Measurements from ENCODE around the gene ZIM2. TPM values are rescaled to one million over a fixed set of nuclear protein-coding genes. Genes with fewer than 3 reads are reported as not detected.

The ZIM2 gene
- total and polyA plus RNA-seq, 9 of the 15 experiments (the other 6 are each of a cell fraction or from before 2014, with no cell fraction given), result not detected

- H3K9ac ChIP-seq (ENCODE audit: insufficient read depth in 1 of 2, low read depth in 2 of 2, low read length in 2 of 2), result no peak overlapping the region
- H3K9me1 ChIP-seq (ENCODE audit: control insufficient read depth, insufficient read depth, low read length), result no peaks in the 10 kb centered on the region
- TF ChIP-seq, protein P1, sequence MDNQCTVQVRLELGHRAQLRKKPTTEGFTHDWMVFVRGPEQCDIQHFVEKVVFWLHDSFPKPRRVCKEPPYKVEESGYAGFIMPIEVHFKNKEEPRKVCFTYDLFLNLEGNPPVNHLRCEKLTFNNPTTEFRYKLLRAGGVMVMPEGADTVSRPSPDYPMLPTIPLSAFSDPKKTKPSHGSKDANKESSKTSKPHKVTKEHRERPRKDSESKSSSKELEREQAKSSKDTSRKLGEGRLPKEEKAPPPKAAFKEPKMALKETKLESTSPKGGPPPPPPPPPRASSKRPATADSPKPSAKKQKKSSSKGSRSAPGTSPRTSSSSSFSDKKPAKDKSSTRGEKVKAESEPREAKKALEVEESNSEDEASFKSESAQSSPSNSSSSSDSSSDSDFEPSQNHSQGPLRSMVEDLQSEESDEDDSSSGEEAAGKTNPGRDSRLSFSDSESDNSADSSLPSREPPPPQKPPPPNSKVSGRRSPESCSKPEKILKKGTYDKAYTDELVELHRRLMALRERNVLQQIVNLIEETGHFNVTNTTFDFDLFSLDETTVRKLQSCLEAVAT (IDR thresholded peaks at IDR 0.05), result no peak
- no peak for TF ChIP-seq BRD4 (IDR thresholded peaks at IDR 0.05)
- TF ChIP-seq PURB (CRISPR knock-in tag; IDR thresholded peaks at IDR 0.05; ENCODE audit: low read depth), result no peak
- intact Hi-C loops (cut with micrococcal nuclease) (no loop called here), in situ Hi-C loops (cut with MboI) (no loop called here)
- no peak overlapping the region for H3K4me3 ChIP-seq
- no peak overlapping the region for H2AFZ ChIP-seq (ENCODE audit: low read depth, low read length)
- H3K4me1 ChIP-seq (replicated peaks in 1 of 2; ENCODE audit: control insufficient read depth in 2 of 2, insufficient read depth in 2 of 2, low read length in 2 of 2), result no peaks in the 10 kb centered on the region
- ChIA-PET POLR2A (no interaction called here), CTCF (ENCODE audit: low intra/inter-chr PET ratio) (no interaction called here)
- no peak for FAIRE-seq
- H3K9me3 ChIP-seq (replicated peaks; ENCODE audit: control insufficient read depth, insufficient read depth, low read depth, low read length), result no peaks in the 10 kb centered on the region; the same call in 1 of the 2 replicates
- no peak overlapping the region for H3K4me2 ChIP-seq (ENCODE audit: insufficient read depth, low read length)
- no peaks in the 10 kb centered on the region for H4K20me1 ChIP-seq (replicated peaks; ENCODE audit: control insufficient read depth, insufficient read depth, low read length)
- WGBS (ENCODE audit: insufficient coverage, low coverage, missing lambda C conversion rate), result under 1% methylated on average over 8 of the region's 8 CpGs
- BruUV-seq (replicated peaks), result no TSS peak
- DNase-seq (ENCODE audit: extremely low read depth in 1 of 4, low spot score in 3 of 4), result no peak
- H3K79me2 ChIP-seq (ENCODE audit: control insufficient read depth, insufficient read depth, low read length), result no peaks in the 10 kb centered on the region
- no peaks in the 10 kb centered on the region for H3K36me3 ChIP-seq (ENCODE audit: control insufficient read depth, insufficient read depth, low read length)
- no peak for ATAC-seq
- no peak overlapping the region for H3K27ac ChIP-seq (ENCODE audit: extremely low read depth, low read depth, low read length)
- no peaks in the 10 kb centered on the region for H3K27me3 ChIP-seq (ENCODE audit: control insufficient read depth in 2 of 2, insufficient read depth in 2 of 2, low read length in 2 of 2)
Observed at GRCh38 chr19:56759531-56759930, 81.0 kb downstream of the ZIM2 start.

DNA sequence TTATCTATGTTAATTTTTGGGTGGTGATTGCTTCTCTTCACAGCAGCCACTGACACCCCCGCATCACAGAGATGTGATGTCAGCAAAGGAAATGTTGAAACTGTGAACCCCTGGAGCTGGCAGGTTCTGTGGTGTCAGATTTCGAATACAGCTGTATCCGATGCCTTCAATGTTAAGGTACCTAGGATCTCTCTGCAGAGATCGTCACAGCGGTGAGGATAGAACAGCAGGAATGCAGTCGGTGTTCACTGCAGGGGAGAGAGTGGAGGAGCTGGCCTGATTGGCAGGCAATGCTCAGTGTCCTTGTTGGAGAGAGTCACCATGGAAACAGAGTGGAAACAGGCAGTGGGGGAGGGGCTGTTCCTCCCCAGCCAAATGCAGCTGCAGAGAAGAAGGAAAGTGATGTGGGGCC, 89.4 kb downstream of the ZIM2 start:
- no peaks in the 10 kb centered on the region for H4K20me1 ChIP-seq (replicated peaks; ENCODE audit: control insufficient read depth, insufficient read depth, low read length)
- no peaks in the 10 kb centered on the region for H3K4me1 ChIP-seq (replicated peaks in 1 of 2; ENCODE audit: control insufficient read depth in 2 of 2, insufficient read depth in 2 of 2, low read length in 2 of 2)
- intact Hi-C loops (cut with micrococcal nuclease) (no loop called here), in situ Hi-C loops (cut with MboI) (no loop called here)
- H3K36me3 ChIP-seq (ENCODE audit: control insufficient read depth, insufficient read depth, low read length), result no peaks in the 10 kb centered on the region
- POLR2A ChIA-PET, result no interaction called here
- H2AFZ ChIP-seq (ENCODE audit: low read depth, low read length), result no peak overlapping the region
- H3K4me2 ChIP-seq (ENCODE audit: insufficient read depth, low read length), result no peak overlapping the region
- no peaks in the 10 kb centered on the region for H3K79me2 ChIP-seq (ENCODE audit: control insufficient read depth, insufficient read depth, low read length)
- no peaks in the 10 kb centered on the region for H3K27me3 ChIP-seq (ENCODE audit: control insufficient read depth in 2 of 2, insufficient read depth in 2 of 2, low read length in 2 of 2)
- H3K9me3 ChIP-seq (replicated peaks; ENCODE audit: control insufficient read depth, insufficient read depth, low read depth, low read length), result no peaks in the 10 kb centered on the region
- FAIRE-seq (no peak), DNase-seq (ENCODE audit: extremely low read depth in 1 of 4, low spot score in 3 of 4) (no peak), ATAC-seq (no peak)
- WGBS (ENCODE audit: insufficient coverage, low coverage, missing lambda C conversion rate), result 0% methylated on average over 5 of the region's 6 CpGs
- no peaks in the 10 kb centered on the region for H3K9me1 ChIP-seq (ENCODE audit: control insufficient read depth, insufficient read depth, low read length)
- CTCF ChIA-PET (ENCODE audit: low intra/inter-chr PET ratio), result no interaction called here
- H3K27ac ChIP-seq (ENCODE audit: extremely low read depth, low read depth, low read length), result no peak overlapping the region
- BruUV-seq (replicated peaks), result no TSS peak
- H3K4me3 ChIP-seq, result no peak overlapping the region
- H3K9ac ChIP-seq (ENCODE audit: insufficient read depth in 1 of 2, low read depth in 2 of 2, low read length in 2 of 2), result no peak overlapping the region
- TF ChIP-seq MCM3 (IDR thresholded peaks at IDR 0.05) (no peak), NFRKB (IDR thresholded peaks at IDR 0.05; ENCODE audit: low read depth) (no peak), SNIP1 (IDR thresholded peaks at IDR 0.05; ENCODE audit: low read depth) (no peak), MTA2 (IDR thresholded peaks at IDR 0.05; ENCODE audit: low read depth) (no peak), SRSF3 (IDR thresholded peaks at IDR 0.05; ENCODE audit: insufficient read depth, low read length) (no peak), ETS2 (tag; IDR thresholded peaks at IDR 0.05; ENCODE audit: borderline replicate concordance, poor library complexity, severe bottlenecking) (no peak), POLR3G (IDR thresholded peaks at IDR 0.05; ENCODE audit: extremely low read depth, insufficient read length, insufficient replicate concordance) (no peak), PHB (CRISPR knock-in tag; IDR thresholded peaks at IDR 0.05) (no peak), ZBTB11 (CRISPR knock-in tag; IDR thresholded peaks at IDR 0.05) (no peak), ZFX (CRISPR knock-in tag; IDR thresholded peaks at IDR 0.05) (no peak)
